Keratinocyte (primary cell): ENCODE results near the gene LRP11. TPM values are rescaled to one million over a fixed set of nuclear protein-coding genes. Genes with fewer than 3 reads are reported as not detected.

ENCODE experiments used
- DNase-seq: peaks from one replicate; pipeline ENCODE4 v3.0.0-alpha.2; 2011; ENCODE audit warnings: low read depth, missing footprints, low spot score
- FAIRE-seq: peaks from 2 replicates; lab custom pipeline; 2011; peaks lifted over from hg19 to GRCh38; lab: Jason Lieb, UNC
- H2AFZ ChIP-seq: 2 replicates; pipeline ENCODE4 v1.6.0; 2012; ENCODE audit warnings: low read length, control low read depth, inconsistent platforms; ENCODE audit not compliant: control insufficient read depth
- H3K27ac ChIP-seq: 2 replicates; pipeline ENCODE4 v1.5.1; 2011; ENCODE audit warnings: low read length; ENCODE audit not compliant: control insufficient read depth, insufficient read depth
- H3K27me3 ChIP-seq: 3 replicates; pipeline ENCODE4 v1.6.0; 2011; ENCODE audit warnings: low read length; ENCODE audit not compliant: control insufficient read depth, insufficient read depth; ENCODE audit errors: extremely low read depth
- H3K36me3 ChIP-seq, 2 experiments: 2 replicates in 1 of 2; 3 replicates in 1 of 2; pipeline ENCODE4 v1.5.1; 2011; ENCODE audit warnings: low read length in 2 of 2, mild to moderate bottlenecking in 1 of 2; ENCODE audit not compliant: control insufficient read depth in 2 of 2, insufficient read depth in 2 of 2; ENCODE audit errors: extremely low read depth in 1 of 2
- H3K4me1 ChIP-seq: 3 replicates; pipeline ENCODE4 v1.5.1; 2011; ENCODE audit warnings: low read length; ENCODE audit not compliant: control insufficient read depth, insufficient read depth; ENCODE audit errors: extremely low read depth
- H3K4me2 ChIP-seq: 3 replicates; pipeline ENCODE4 v1.6.0; 2011; ENCODE audit warnings: low read depth, low read length; ENCODE audit not compliant: control insufficient read depth, insufficient read depth; ENCODE audit errors: extremely low read depth
- H3K4me3 ChIP-seq, 3 experiments: fragments of 200-600 bp in 1 of 3; sonication (generic) in 1 of 3; 2 replicates in 2 of 3; 3 replicates in 1 of 3; pipeline ENCODE4 v1.5.1; 2011 to 2016; ENCODE audit warnings: low read length in 3 of 3, mild to moderate bottlenecking in 3 of 3, control low read depth in 2 of 3, inconsistent platforms in 1 of 3, low read depth in 1 of 3, mixed read lengths in 1 of 3, mixed run types in 1 of 3, moderate library complexity in 1 of 3; ENCODE audit not compliant: control insufficient read depth in 2 of 3, insufficient read depth in 2 of 3; ENCODE audit errors: extremely low read depth in 1 of 3
- H3K79me2 ChIP-seq: 2 replicates; pipeline ENCODE4 v1.6.0; 2012; ENCODE audit warnings: low read length; ENCODE audit not compliant: control insufficient read depth, insufficient read depth
- H3K9ac ChIP-seq: 3 replicates; pipeline ENCODE4 v1.6.0; 2011; ENCODE audit warnings: low read length; ENCODE audit not compliant: control insufficient read depth, insufficient read depth; ENCODE audit errors: extremely low read depth
- H3K9me1 ChIP-seq: 3 replicates; pipeline ENCODE4 v1.6.0; 2011; ENCODE audit warnings: low read length; ENCODE audit not compliant: control insufficient read depth, insufficient read depth; ENCODE audit errors: extremely low read depth
- H3K9me3 ChIP-seq: 2 replicates; pipeline ENCODE4 v1.5.1; 2012; ENCODE audit warnings: low read depth, low read length; ENCODE audit not compliant: control insufficient read depth
- H4K20me1 ChIP-seq: 3 replicates; pipeline ENCODE4 v1.6.0; 2011; ENCODE audit warnings: low read length; ENCODE audit not compliant: control insufficient read depth, insufficient read depth; ENCODE audit errors: extremely low read depth
- EZH2 ChIP-seq: IDR thresholded peaks from one replicate; pipeline ENCODE4 v1.6.1; 2012; ENCODE audit warnings: inconsistent platforms, mild to moderate bottlenecking, low read length, moderate library complexity
- dilution Hi-C: fragments of 300-500 bp; cut with MboI; formaldehyde crosslinking; loops from one replicate; pipeline ENCODE4 v1.7.0; 2020; ENCODE audit warnings: low sequenced_read_pairs; ENCODE audit not compliant: extremely low pct_ligation_motif_present
- polyA plus RNA-seq, 5 experiments: library from polyadenylated mRNA; depleted of rRNA in 3 of 5; stranded (reverse) in 3 of 5; stranded (forward) in 1 of 5; unstranded in 1 of 5; fragments of >200 nt; gene quantifications; 1 replicate in 1 of 5; 2 replicates in 3 of 5; 3 replicates in 1 of 5; pipeline versions ENCODE4 v1.2.1 to v1.2.3, GENCODE V29; 2011 to 2012; ENCODE audit warnings: missing spikeins in 2 of 5, low read depth in 1 of 5, low replicate concordance in 1 of 5
- TF ChIP-seq, protein P1 (sequence below), 3 experiments: IDR thresholded peaks in 1 of 3; conservative IDR thresholded peaks in 1 of 3; optimal IDR thresholded peaks in 1 of 3; 2 replicates in 2 of 3; 3 replicates in 1 of 3; pipeline versions ENCODE3 to v1.5.1; 2011; ENCODE audit warnings: low read length in 3 of 3, mild to moderate bottlenecking in 3 of 3, moderate library complexity in 2 of 3, control low read depth in 1 of 3, inconsistent platforms in 1 of 3; ENCODE audit not compliant: insufficient read depth in 2 of 3; ENCODE audit errors: extremely low read depth in 1 of 3

LRP11 gene
- polyA plus RNA-seq, 1 donor (not counting 4 experiments of a cell fraction or from before 2014, with no cell fraction given): 31.1 TPM

GRCh38 chr6:149872233-149872632 lies 8.1 kb upstream of the LRP11 start:
- Histone ChIP-seq H3K4me1 (peaks cover 4% of the 10 kb centered on the region), H3K27ac (no peak overlapping the region), H3K9ac (no peak overlapping the region), H3K9me3 (no peaks in the 10 kb centered on the region), H3K4me3 (no peak overlapping the region), H3K9me1 (no peaks in the 10 kb centered on the region), H2AFZ (no peak overlapping the region), H3K36me3 (no peaks in the 10 kb centered on the region), H4K20me1 (no peaks in the 10 kb centered on the region), H3K4me2 (no peak overlapping the region), H3K79me2 (no peaks in the 10 kb centered on the region), H3K27me3 (no peaks in the 10 kb centered on the region)
- no peak for DNase-seq
- FAIRE-seq: no peak
- dilution Hi-C loops: no loop called here
- TF ChIP-seq, protein P1, sequence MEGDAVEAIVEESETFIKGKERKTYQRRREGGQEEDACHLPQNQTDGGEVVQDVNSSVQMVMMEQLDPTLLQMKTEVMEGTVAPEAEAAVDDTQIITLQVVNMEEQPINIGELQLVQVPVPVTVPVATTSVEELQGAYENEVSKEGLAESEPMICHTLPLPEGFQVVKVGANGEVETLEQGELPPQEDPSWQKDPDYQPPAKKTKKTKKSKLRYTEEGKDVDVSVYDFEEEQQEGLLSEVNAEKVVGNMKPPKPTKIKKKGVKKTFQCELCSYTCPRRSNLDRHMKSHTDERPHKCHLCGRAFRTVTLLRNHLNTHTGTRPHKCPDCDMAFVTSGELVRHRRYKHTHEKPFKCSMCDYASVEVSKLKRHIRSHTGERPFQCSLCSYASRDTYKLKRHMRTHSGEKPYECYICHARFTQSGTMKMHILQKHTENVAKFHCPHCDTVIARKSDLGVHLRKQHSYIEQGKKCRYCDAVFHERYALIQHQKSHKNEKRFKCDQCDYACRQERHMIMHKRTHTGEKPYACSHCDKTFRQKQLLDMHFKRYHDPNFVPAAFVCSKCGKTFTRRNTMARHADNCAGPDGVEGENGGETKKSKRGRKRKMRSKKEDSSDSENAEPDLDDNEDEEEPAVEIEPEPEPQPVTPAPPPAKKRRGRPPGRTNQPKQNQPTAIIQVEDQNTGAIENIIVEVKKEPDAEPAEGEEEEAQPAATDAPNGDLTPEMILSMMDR (optimal IDR thresholded peaks at IDR 0.05 in 1 of 3, IDR thresholded peaks at IDR 0.05 in 1 of 3, conservative IDR thresholded peaks at IDR 0.05 in 1 of 3; ENCODE audit: extremely low read depth in 1 of 3, insufficient read depth in 2 of 3, low read length in 3 of 3): no peak
- TF ChIP-seq EZH2: no peak

GRCh38 chr6:149871182-149871581 lies 7.0 kb upstream of the LRP11 start:
- H3K9me1 ChIP-seq: no peaks in the 10 kb centered on the region
- no peaks in the 10 kb centered on the region for H3K79me2 ChIP-seq
- no peaks in the 10 kb centered on the region for H4K20me1 ChIP-seq
- H3K27me3 ChIP-seq: no peaks in the 10 kb centered on the region
- no peak overlapping the region for H2AFZ ChIP-seq
- DNase-seq: no peak
- H3K4me3 ChIP-seq: no peak overlapping the region
- no peak overlapping the region for H3K9ac ChIP-seq
- dilution Hi-C loops: no loop called here
- H3K9me3 ChIP-seq: no peaks in the 10 kb centered on the region
- no peak overlapping the region for H3K27ac ChIP-seq
- H3K4me1 ChIP-seq: peaks cover 4% of the 10 kb centered on the region
- H3K36me3 ChIP-seq: no peaks in the 10 kb centered on the region
- FAIRE-seq: no peak
- TF ChIP-seq, protein P1 (optimal IDR thresholded peaks at IDR 0.05 in 1 of 3, IDR thresholded peaks at IDR 0.05 in 1 of 3, conservative IDR thresholded peaks at IDR 0.05 in 1 of 3; ENCODE audit: extremely low read depth in 1 of 3, insufficient read depth in 2 of 3, low read length in 3 of 3): no peak
- TF ChIP-seq EZH2: no peak
- H3K4me2 ChIP-seq: no peak overlapping the region
